DMS53 (cell line): ENCODE results near the gene CREB3L2.
A peak's percentile ranks its signal among the peaks of the same experiment; 100 is the strongest.

ENCODE experiments used
- DNase-seq: peaks from one replicate; lab custom pipeline; 2025; lab: John Stamatoyannopoulos, UW

CREB3L2 gene

GRCh38 chr7:137951700-137952425 is 50.0 kb downstream of the CREB3L2 start:
- peak; percentile 37 for DNase-seq

- peak; percentile 26 for DNase-seq
Observed at GRCh38 chr7:137950967-137951366, 50.9 kb downstream of the CREB3L2 start.

- peak; percentile 55 for DNase-seq
Observed at GRCh38 chr7:137950263-137950621, 51.6 kb downstream of the CREB3L2 start.

- no peak for DNase-seq
Observed at GRCh38 chr7:137949416-137950262, 52.2 kb downstream of the CREB3L2 start.

- DNase-seq, result peak; percentile 50
Observed at GRCh38 chr7:137948845-137949330, 53.0 kb downstream of the CREB3L2 start.

- peak; percentile 81 for DNase-seq
Observed at GRCh38 chr7:137948083-137948844, 53.6 kb downstream of the CREB3L2 start.

- DNase-seq, result no peak
Observed at GRCh38 chr7:137947046-137947445, 54.8 kb downstream of the CREB3L2 start.

DNA sequence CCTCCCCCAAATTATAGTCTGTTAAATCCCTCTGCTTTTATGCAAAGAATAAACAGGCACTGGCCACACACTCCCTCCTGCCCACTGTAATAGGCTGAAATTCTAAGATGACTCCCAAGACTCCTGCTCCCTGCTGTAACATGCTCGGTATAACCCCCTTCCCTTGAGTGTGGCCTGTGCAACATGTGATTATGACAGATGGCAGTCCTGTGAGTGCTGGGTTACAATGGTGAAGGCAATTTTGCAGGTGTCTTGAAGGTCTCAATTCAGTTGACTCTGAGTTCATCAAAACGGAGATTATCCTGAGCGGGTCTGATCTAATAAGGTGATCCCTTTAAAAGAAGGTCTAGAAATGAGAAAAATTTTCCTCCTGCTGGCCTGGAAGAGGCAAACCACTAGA is 55.9 kb downstream of the CREB3L2 start:
- DNase-seq, result no peak

- DNase-seq, result no peak
Observed at GRCh38 chr7:137944168-137944567, 57.7 kb downstream of the CREB3L2 start.

GRCh38 chr7:137943132-137943551 is 58.7 kb downstream of the CREB3L2 start:
- no peak for DNase-seq

DNA sequence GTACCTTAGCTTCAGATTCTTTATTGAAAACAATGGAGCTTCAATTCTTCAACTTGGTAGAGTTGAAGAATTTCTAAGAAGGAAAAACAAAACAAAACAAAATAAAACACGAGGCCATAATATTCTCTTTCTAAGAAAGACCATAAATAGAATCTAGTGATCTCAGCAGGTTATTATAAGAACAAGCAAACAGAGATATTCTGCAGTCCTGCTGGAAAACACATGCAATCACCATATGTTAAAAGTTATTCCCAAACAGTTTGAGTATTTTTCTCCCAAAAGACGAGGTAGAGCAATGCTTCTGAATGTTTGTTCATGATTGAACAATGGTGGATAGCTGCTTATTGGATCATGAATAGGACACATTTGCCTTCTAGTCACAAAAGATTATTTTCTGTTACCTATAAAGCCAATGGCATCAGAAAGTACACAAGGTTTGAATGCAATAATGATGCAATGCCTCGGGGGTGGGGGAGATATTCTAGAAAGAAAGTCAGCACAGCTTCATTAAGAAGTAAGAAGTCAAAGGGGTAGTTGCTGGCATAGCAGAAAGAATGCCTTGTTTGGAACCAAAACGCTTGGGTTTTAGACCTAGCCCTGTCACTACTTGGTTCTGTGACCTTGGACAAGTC is 59.3 kb downstream of the CREB3L2 start:
- DNase-seq, result no peak

DNA sequence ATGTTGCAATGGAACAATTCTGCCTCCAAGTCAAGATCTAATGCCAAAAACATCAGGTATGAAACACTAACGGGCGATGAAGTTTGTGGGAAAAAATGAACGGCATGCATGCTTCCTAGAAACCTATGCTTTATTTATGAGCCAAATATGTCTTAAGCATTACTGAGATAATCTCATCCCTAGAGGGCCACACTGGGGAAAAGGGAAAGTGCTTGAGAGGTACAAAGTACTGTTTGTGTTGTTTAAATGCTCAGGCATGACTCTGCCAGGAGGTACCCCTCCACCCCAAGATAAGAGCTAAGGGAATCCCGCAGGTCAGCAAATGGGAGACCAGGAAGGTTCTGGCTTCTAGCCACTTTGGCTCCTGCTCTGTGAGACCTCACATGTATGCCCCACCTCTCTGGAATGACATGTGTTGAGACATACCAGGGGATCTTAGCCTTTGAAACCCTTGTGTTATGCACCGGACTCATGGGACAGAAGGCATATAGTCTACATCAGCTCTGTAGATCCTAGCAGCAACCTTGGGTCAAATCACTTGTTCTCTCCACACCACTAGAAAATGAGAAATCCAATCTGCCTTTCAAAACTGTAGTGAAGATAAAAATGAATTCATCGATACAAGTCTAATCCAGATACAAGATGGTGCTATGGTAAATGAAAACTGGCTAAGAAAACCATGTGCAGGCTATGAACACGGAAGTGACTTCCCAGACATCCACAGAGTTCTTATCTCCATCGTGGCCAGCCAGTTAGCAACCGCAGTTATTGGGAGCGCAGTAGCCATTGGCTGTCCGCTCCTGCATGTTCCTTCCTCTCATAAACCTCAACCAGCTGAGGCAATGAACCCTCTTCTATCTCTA is 61.0 kb downstream of the CREB3L2 start:
- no peak for DNase-seq

DNA sequence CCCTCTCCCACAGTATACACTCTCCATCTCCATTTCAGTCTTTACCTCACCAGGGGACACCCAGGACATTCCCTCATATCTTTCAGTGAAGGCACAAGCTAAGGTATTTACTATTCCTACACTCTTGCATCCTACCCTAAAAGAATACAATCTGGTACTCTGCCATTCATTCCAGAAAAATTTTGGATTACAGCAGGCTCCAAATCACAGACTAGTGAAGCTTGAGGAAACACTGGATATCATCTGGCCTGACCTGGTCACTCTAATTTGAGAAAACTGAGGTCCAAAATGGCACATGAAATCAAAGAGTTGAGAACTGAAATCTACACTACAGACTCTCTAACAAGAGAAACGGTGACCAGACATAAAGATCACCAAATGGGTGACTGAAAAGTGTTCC is 61.7 kb downstream of the CREB3L2 start:
- DNase-seq, result no peak

DNA sequence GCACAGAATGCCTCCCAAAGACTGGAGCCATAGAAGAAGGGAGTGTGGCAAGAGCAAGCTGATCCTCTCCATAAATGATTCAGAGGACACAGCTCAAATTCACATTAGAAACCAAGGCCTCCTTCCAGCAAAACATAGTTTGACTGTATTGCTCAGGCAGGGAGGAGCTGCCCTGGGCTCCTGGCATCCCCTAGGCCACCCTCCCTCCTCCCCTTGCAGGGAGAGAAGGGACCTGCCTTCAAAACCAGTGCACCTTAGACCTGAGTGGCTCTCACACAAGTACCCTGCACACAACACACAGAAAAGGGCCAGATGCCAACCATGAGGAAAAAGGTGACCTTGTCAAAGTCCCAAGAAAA is 64.7 kb downstream of the CREB3L2 start:
- DNase-seq, result no peak

DNA sequence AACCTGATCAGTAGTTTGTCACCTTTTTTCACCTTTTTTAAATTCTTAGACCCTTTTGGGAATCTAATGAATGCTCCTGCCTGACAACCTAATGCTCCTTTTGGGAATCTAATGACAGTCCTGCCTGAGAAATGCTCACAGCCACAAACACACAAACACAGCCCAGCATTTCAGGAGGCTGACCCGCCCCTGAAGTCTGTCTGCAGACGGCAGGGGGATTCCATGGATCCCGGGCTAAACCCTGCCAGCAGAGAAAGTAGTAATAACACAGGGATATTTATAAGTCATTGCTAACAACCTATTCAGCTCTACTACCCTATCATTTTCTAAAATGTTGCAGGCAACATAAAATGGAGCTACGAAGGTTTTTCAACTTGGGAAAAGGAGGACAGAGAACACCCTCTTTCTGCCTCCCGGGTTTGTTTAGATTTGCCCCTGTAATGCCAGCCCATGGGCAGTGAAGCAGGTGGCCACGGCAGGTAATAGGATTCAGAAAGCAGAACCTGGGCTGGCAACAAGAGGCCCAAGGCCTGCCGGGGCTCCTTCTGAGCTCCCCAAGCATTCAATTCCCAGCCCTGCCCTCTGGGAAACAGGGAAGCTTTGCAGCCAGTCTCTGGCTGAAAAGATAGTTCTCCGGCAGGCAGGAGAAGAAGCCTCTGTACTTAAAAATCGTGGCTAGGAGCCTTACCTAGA is 65.2 kb downstream of the CREB3L2 start:
- no peak for DNase-seq

- DNase-seq, result no peak
Observed at GRCh38 chr7:137935884-137936508, 65.9 kb downstream of the CREB3L2 start.

DNA sequence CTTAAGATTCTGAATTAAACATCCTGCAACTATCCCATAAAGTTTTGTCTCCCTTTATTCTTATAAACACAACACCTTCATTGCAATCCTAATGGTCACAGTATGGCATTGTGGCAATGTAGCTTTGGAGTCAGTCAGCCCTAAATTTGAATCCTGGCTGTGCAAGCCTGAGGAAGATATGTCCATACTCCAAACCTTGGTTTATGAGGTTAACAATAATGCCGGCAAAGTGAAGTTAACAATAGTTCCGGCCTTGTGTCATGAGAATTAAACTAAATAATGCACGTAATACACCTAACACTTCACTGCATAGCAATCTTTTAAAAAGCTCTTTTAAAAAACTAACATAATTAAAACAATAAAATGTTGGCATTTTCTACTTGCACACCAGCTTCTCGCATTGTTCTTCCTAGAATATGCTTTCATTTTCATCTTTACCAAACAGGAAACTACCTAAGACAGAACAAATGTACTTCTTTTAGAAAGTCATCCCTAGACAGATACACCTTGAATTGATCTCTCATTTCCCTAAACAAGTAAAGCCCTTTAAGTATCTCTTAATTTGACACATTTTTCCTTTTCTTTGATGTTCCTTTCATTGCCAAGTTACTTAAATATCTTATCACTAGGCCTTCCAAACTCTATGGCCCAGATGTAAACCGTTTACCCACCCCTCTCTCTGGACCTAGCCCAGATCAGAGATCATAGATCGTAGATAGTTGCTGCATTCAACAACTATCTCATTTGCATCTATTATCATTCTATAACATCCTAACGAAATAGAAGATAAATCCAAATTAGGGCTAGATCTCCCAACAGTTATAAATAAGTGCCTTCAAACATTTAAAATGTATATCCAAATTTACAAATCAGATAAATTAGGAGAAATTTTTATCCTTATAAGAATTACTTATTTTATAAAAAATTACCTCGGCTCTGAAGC is 66.7 kb downstream of the CREB3L2 start:
- no peak for DNase-seq

GRCh38 chr7:137934176-137934826 is 67.6 kb downstream of the CREB3L2 start:
- no peak for DNase-seq
